Right hindlimb (tissue), 1 donor: ENCODE data around the gene LZTFL1.

ENCODE experiments used
- DNase-seq: peaks from one replicate; pipeline ENCODE4 v3.0.0-alpha.2; 2018

Gene LZTFL1, protein sequence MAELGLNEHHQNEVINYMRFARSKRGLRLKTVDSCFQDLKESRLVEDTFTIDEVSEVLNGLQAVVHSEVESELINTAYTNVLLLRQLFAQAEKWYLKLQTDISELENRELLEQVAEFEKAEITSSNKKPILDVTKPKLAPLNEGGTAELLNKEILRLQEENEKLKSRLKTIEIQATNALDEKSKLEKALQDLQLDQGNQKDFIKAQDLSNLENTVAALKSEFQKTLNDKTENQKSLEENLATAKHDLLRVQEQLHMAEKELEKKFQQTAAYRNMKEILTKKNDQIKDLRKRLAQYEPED

DNA sequence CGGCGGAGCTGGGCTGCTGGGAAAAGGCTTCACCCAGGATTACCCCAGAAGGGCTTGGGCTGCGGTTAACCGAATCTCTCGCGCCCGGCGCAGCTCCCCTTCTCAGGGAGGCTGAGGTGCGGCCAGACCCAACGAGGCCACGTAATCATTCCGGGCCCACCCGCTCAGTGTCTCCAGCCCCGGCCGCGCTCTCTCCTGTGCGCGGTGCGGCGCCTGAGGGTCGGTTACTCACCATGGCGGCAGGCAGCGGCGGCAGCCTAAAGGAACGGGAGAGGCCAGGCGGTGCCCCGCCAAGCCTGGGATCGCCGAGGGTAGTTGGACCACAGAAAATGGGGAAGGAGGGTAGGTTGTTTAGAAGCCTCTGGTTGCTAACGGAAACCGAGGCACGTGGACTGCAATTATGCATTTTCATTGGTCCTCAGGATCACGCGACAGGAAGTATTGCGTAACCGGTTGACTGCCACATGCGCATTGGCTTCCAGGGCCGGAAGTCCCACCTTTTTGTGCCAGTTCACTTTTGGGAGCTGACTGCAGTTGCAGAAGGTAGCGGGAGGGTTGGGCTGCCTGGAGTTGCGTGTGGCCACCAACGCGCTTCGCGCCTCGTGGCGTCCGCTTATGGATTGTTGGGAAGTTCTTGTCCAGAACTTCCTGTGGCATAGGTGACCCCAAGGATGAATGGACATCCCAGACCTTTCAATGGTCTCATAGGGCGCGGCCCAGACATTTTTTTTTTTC, at the start of gene LZTFL1:
Gene LZTFL1, minus strand, starts transcription at position 363 of the 735 bp plus-strand sequence. Its CDS starts 128 bp downstream, at position 235.
- DNase-seq, result peak; percentile 97

DNA sequence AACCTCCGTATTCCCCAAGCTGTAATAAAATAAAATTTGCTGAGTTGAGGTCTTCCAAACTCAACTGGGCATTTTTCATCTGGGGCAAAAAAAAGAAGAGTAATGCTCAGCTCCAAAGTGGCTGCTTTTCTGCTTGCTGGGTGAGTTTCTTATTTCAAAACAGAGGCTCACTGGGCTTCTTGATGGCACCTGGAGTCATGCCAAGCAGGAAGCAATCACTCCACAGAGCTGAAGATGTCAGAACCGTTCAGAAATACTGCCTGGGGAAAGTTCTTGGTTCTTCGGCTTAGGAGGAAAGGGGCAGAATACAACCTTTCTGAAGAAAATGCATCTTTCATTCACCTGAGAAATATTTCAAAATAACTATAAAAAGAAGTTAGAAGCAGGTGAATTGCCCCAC, 48.5 kb upstream of the LZTFL1 start:
- DNase-seq, result no peak

DNA sequence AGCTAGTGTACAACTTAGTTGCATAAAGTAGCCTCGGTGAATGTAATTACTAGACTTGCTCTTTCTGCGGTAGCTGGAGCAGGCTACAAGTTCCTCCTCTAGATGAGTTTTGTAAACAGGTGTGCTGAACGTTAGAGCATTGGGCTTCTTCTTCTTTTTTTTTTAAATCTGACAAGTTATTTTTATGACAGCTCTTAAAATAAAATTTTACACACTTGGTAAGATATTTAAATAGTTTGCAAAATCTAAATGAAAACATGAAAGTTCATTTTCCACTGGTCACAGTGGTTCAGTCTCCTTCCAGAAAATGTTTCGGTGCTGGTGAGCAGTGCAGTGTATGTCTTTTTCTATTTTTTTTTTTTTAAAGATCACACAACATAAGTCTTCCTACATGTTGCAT, 47.4 kb upstream of the LZTFL1 start:
- no peak for DNase-seq

- DNase-seq, result no peak
Measured at GRCh38 chr3:45887759-45888511, 46.0 kb upstream of the LZTFL1 start.

GRCh38 chr3:45887285-45887684, 45.4 kb upstream of the LZTFL1 start:
- DNase-seq, result no peak

DNA sequence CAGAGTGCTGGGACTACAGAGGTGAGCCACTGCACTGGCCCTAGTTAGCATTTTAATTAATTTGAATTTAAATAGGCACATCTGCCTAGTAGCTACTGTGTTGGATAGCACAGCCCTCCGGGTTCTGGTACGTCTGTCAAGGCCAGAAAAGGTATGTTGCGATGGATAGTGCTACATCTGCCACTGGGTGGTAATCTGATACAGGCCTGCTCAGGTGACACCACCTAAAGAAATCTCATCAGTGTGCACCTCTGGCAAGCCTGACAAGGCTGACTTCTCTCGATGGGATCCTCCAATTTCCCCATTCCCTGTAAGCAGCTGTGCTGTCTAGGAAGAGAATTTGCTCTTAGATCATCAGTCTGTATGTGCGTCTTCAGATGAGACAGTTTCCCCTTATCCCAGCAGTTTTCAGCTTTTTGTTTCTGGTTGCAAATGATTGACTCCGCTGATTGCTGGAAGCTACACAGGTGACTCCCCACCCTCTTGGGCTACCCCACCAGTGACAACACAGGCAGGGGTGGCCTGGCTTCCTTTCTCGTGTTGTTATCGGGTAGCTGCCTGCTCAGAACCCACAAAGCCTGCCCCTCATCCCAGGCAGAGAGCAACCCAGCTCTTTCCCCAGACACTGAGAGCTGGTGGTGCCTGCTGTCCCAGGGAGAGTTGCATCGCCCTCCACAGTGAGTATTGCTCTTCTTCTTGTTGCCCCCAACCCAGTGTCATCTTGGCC, 44.2 kb upstream of the LZTFL1 start, which contains the start of gene CCR9:
Gene CCR9, plus strand, starts transcription at position 565 of the 727 bp plus-strand sequence. CDS start 8,391 bp downstream, outside the sequence.
- DNase-seq, result no peak

DNA sequence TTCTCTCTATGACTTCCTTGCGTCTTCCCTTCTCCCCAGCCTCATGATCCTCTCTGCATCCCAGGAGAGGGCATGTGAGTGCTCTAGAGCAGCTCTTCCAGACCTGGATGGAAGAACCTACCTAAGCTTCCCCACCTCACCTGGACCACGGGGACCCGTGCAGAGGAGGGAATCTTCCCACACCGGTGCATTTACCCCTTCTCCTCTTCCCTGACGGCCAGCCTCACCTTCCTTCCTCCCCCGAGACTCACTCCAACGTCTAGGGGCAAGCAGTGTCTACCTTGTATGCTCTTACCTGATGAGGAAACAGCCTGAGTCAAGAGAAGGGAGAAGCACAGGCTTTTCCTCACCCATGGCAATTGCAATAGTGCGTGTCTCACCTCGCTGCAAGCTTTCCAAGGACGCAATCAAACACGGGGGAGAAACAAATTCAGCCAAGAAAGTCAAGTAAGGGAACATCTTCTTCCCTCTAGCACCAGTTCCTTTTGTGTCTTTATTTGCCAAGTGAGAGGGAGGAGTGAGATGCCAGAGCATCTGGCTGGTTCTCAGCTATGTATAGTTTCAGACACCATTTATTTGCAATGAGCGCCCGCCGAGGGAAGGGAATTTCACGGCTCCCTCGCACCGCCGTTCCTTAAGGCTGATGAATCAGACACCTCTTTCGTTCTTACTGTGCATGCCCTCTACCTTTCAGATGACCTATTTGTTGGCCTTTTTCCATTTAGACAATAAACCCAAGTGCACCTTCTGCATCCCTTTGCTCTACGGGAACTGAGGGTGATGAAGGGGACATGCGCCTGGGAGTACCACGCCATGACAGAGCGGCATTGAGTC, 42.7 kb upstream of the LZTFL1 start:
- no peak for DNase-seq

DNA sequence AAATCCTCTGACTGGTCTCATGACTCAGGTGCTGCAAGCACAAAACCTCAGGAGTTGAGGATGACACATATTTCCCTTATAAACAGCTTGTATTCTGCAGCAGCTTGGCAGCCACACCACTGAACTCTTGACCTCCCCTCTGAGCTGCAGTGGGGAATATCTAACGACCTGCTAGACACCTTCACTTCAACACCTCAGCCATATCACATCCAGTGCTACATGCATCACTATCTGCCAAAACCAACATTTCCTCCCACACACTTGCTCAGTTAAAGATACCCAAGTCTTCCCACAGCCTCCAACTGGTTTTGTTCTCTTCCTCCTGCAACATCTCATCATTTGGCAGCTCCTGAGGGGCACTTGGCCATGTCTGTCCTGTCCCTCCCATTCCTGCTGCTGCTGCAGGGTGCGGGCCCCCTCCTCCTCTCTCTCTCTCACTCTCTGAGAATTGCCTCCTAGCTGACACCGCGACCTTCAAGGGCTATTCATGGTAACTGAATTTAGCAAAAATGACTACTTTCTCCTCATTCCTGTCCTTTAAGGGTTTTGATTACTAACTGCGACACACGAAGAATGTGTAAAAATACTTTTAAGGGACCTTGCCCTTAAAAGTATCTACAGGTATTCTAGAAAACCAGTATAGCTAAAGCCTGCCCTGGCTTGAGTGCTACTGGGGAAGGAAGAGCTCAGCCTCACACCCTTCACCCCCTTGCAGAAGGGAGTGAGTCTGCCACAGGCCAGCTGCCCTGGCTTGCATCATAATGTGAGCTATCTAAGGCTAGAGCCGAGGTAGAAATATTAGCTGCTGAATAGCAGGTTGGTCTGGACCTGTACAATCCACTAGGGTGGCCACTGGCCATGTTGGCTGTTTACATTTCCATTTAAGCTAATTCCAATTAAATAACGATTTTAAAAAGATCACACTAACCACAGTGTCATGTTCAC, 39.4 kb upstream of the LZTFL1 start:
- no peak for DNase-seq

DNA sequence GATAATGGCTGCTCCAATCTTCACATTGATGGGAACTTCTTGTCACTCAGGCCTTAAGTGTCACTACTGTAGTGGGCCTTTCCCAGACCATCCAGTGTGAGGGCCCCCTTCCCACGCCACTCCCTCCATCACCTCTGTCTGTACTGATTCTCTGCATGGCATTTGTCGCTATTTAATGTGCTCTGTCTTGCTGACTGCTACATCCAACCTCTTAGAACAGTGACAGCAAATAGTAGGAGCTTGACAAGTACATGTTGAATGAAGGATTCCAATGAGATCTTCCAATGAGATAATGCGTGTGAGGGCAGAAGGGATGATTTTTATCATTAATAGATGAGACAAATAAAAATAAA, 38.8 kb upstream of the LZTFL1 start:
- DNase-seq, result no peak

GRCh38 chr3:45878124-45878523, 36.2 kb upstream of the LZTFL1 start:
- DNase-seq, result no peak

- DNase-seq, result no peak
Measured at GRCh38 chr3:45874677-45875346, 32.9 kb upstream of the LZTFL1 start.

GRCh38 chr3:45873638-45874037, 31.7 kb upstream of the LZTFL1 start:
- no peak for DNase-seq

- no peak for DNase-seq
Measured at GRCh38 chr3:45873036-45873435, 31.1 kb upstream of the LZTFL1 start.

GRCh38 chr3:45872569-45872968, 30.6 kb upstream of the LZTFL1 start:
- DNase-seq, result no peak

DNA sequence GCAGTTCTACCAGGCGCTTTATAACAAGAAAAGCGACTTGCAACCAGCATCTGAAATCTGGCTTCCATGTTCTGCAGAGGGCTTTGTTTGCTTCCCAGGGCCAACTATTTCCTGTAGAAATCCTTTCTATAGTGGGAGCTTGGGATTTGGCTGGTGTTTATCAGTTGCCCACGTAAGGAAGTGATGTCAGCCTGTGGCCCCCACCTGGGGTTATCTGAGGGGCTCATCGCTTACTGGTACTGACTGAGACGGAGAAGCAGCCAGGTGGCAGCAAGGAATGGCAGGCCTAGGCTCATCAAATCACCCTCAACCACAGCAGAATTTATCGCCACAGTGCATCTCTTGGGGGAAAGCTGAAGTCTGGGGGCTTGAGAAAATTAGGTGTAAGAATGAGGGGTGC, 29.9 kb upstream of the LZTFL1 start:
- DNase-seq, result no peak

GRCh38 chr3:45870099-45870498, 28.2 kb upstream of the LZTFL1 start:
- no peak for DNase-seq

- no peak for DNase-seq
Measured at GRCh38 chr3:45869638-45870037, 27.7 kb upstream of the LZTFL1 start.

DNA sequence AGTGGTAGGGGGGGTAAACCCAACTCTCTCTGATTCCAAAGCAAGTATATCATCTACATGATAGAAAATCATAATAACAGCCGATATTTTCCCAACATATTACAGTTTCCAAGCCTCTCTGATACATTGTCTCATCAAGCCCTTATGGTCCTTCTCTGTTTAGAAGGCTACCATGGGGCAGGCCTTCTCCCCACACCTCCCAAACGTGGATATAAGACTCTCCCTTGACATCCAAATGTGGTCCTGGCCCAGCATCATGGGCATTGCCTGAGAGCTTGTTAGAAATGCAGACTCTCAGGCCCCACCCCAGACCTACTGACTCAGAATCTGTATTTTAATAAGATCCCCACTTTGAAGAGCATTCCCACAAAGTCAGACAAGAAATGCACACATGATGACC, 26.7 kb upstream of the LZTFL1 start:
- no peak for DNase-seq

GRCh38 chr3:45868213-45868612, 26.3 kb upstream of the LZTFL1 start:
- no peak for DNase-seq

- DNase-seq, result no peak
Measured at GRCh38 chr3:45865563-45865962, 23.6 kb upstream of the LZTFL1 start.
